H9 (cell line): ENCODE measurements around the gene TENM4. TPM values are rescaled to one million over a fixed set of nuclear protein-coding genes. Genes with fewer than 3 reads are reported as not detected.

Experiments
- DNase-seq: peaks from one replicate; pipeline ENCODE4 v3.0.0-alpha.2; 2017
- H2AFZ ChIP-seq: one replicate; pipeline ENCODE4 v1.6.1; 2013; ENCODE audit warnings: mild to moderate bottlenecking, low read length, control low read depth, moderate library complexity
- H2AK5ac ChIP-seq: 2 replicates; pipeline ENCODE4 v1.6.1; 2013; ENCODE audit warnings: low read length, control low read depth, mixed read lengths; ENCODE audit not compliant: insufficient read length
- H2BK120ac ChIP-seq: one replicate; pipeline ENCODE4 v1.6.1; 2013; ENCODE audit warnings: low read depth, mild to moderate bottlenecking, low read length, control low read depth, inconsistent platforms; ENCODE audit not compliant: poor library complexity, severe bottlenecking
- H2BK12ac ChIP-seq: 2 replicates; pipeline ENCODE4 v1.6.1; 2013; ENCODE audit warnings: low read length, control low read depth, mixed read lengths, low read depth; ENCODE audit not compliant: insufficient read length
- H2BK15ac ChIP-seq: 2 replicates; pipeline ENCODE4 v1.6.1; 2013; ENCODE audit warnings: low read depth, low read length, control low read depth
- H2BK20ac ChIP-seq: one replicate; pipeline ENCODE4 v1.6.1; 2013; ENCODE audit warnings: low read depth, mild to moderate bottlenecking, low read length, control low read depth, inconsistent platforms; ENCODE audit not compliant: poor library complexity, severe bottlenecking
- H2BK5ac ChIP-seq: 2 replicates; pipeline ENCODE4 v1.6.1; 2013; ENCODE audit warnings: low read length, control low read depth, mixed read lengths; ENCODE audit not compliant: insufficient read length
- H3K14ac ChIP-seq: 2 replicates; pipeline ENCODE4 v1.6.1; 2013; ENCODE audit warnings: low read length, control low read depth; ENCODE audit not compliant: insufficient read depth
- H3K18ac ChIP-seq: 2 replicates; pipeline ENCODE4 v1.6.1; 2013; ENCODE audit warnings: low read depth, mild to moderate bottlenecking, mixed read lengths, low read length, control low read depth; ENCODE audit not compliant: insufficient read length
- H3K23ac ChIP-seq: 2 replicates; pipeline ENCODE4 v1.6.1; 2013; ENCODE audit warnings: low read length, control low read depth, mixed read lengths, low read depth; ENCODE audit not compliant: insufficient read length
- H3K23me2 ChIP-seq: 2 replicates; pipeline ENCODE4 v1.6.1; 2013; ENCODE audit warnings: low read depth, mild to moderate bottlenecking, mixed read lengths, low read length, control low read depth; ENCODE audit not compliant: insufficient read length, poor library complexity, severe bottlenecking
- H3K27ac ChIP-seq: 2 replicates; pipeline ENCODE4 v1.5.1; 2013; ENCODE audit warnings: low read length, control low read depth, mixed read lengths, low read depth; ENCODE audit not compliant: insufficient read length
- H3K27me3 ChIP-seq: 2 replicates; pipeline ENCODE4 v1.6.1; 2013; ENCODE audit warnings: low read length, control low read depth, inconsistent platforms; ENCODE audit not compliant: insufficient read depth
- H3K4ac ChIP-seq: 2 replicates; pipeline ENCODE4 v1.6.1; 2013; ENCODE audit warnings: low read depth, mild to moderate bottlenecking, control low read depth, inconsistent platforms, low read length, moderate library complexity
- H3K4me1 ChIP-seq: 2 replicates; pipeline ENCODE4 v1.6.1; 2013; ENCODE audit warnings: low read length, control low read depth, inconsistent platforms; ENCODE audit not compliant: insufficient read depth
- H3K4me2 ChIP-seq: 2 replicates; pipeline ENCODE4 v1.6.1; 2013; ENCODE audit warnings: low read length, control low read depth, mixed read lengths; ENCODE audit not compliant: insufficient read length, insufficient read depth
- H3K56ac ChIP-seq: 2 replicates; pipeline ENCODE4 v1.6.1; 2013; ENCODE audit warnings: low read depth, mild to moderate bottlenecking, mixed read lengths, low read length, control low read depth; ENCODE audit not compliant: insufficient read length
- H3K79me1 ChIP-seq: 2 replicates; pipeline ENCODE4 v1.6.1; 2013; ENCODE audit warnings: low read depth, mild to moderate bottlenecking, moderate library complexity, low read length, control low read depth, inconsistent platforms; ENCODE audit not compliant: insufficient read depth, poor library complexity, severe bottlenecking
- H3K79me2 ChIP-seq: 2 replicates; pipeline ENCODE4 v1.6.1; 2013; ENCODE audit warnings: low read length, control low read depth, inconsistent platforms; ENCODE audit not compliant: insufficient read depth
- H3K9ac ChIP-seq: 2 replicates; pipeline ENCODE4 v1.6.1; 2013; ENCODE audit warnings: low read length, control low read depth, mixed read lengths; ENCODE audit not compliant: insufficient read length; ENCODE audit errors: extremely low read depth
- H3K9me3 ChIP-seq: one replicate; pipeline ENCODE4 v1.6.1; 2013; ENCODE audit warnings: low read depth, low read length, inconsistent platforms; ENCODE audit not compliant: control insufficient read depth
- H3T11ph ChIP-seq: one replicate; pipeline ENCODE4 v1.6.1; 2013; ENCODE audit warnings: mild to moderate bottlenecking, low read length, control low read depth, inconsistent platforms
- H4K20me1 ChIP-seq: one replicate; pipeline ENCODE4 v1.6.1; 2013; ENCODE audit not compliant: control insufficient read depth, insufficient read length, insufficient read depth
- H4K5ac ChIP-seq: 2 replicates; pipeline ENCODE4 v1.6.1; 2013; ENCODE audit warnings: low read depth, mild to moderate bottlenecking, mixed read lengths, low read length, control low read depth; ENCODE audit not compliant: insufficient read length
- H4K8ac ChIP-seq: replicated peaks from 2 replicates; pipeline ENCODE4 v1.6.1; 2013; ENCODE audit warnings: low read length, control low read depth, mixed read lengths, low read depth; ENCODE audit not compliant: insufficient read length
- H4K91ac ChIP-seq: 2 replicates; pipeline ENCODE4 v1.6.1; 2013; ENCODE audit warnings: low read depth, mild to moderate bottlenecking, moderate library complexity, mixed read lengths, low read length, control low read depth; ENCODE audit not compliant: insufficient read length
- H3K27ac Mint-ChIP-seq, 3 experiments: 2 replicates in 2 of 3; 3 replicates in 1 of 3; pipeline ENCODE4 v1.8.0; 2020 to 2021; ENCODE audit warnings: mixed read lengths in 3 of 3, mild to moderate bottlenecking in 1 of 3, moderate library complexity in 1 of 3
- H3K27me3 Mint-ChIP-seq: 2 replicates; pipeline ENCODE4 v1.8.0; 2021; ENCODE audit warnings: low read depth, mild to moderate bottlenecking, moderate library complexity, mixed read lengths
- H3K36me3 Mint-ChIP-seq, 3 experiments: 2 replicates in 2 of 3; 3 replicates in 1 of 3; pipeline ENCODE4 v1.8.0; 2020 to 2021; ENCODE audit warnings: low read depth in 3 of 3, mixed read lengths in 3 of 3; ENCODE audit not compliant: insufficient read depth in 1 of 3
- H3K4me1 Mint-ChIP-seq, 2 experiments: 2 replicates each; pipeline ENCODE4 v1.8.0; 2020; ENCODE audit warnings: mixed read lengths in 2 of 2
- H3K4me3 Mint-ChIP-seq, 2 experiments: 2 replicates in 1 of 2; 3 replicates in 1 of 2; pipeline ENCODE4 v1.8.0; 2020 to 2021; ENCODE audit warnings: mild to moderate bottlenecking in 2 of 2, mixed read lengths in 2 of 2, moderate library complexity in 1 of 2
- H3K9me3 Mint-ChIP-seq, 2 experiments: 2 replicates in 1 of 2; 3 replicates in 1 of 2; pipeline ENCODE4 v1.8.0; 2020; ENCODE audit warnings: mild to moderate bottlenecking in 2 of 2, mixed read lengths in 2 of 2, moderate library complexity in 1 of 2
- CTCF ChIP-seq: fragments of 200-600 bp; sonication (generic); conservative IDR thresholded peaks from 3 replicates; pipeline ENCODE4 v1.8.0; 2021; ENCODE audit warnings: antibody characterized with exemption, mild to moderate bottlenecking
- WGBS: extraction: QIAGEN DNeasy Blood & Tissue Kit; methylation state at CpG from one replicate; pipeline ENCODE4 v1.1.7; 2013; ENCODE audit warnings: missing lambda C conversion rate, low lambda C conversion rate, mixed read lengths; ENCODE audit not compliant: insufficient read length; ENCODE audit errors: extremely low coverage; 5-methylcytosine and 5-hydroxymethylcytosine counted together
- total RNA-seq: library from RNA; stranded (reverse); gene quantifications from 2 replicates; pipeline ENCODE4 v1.2.1, GENCODE V29; 2021

TENM4 gene
- total RNA-seq, 1 experiment from 2014 or later, result 4.6 TPM

GRCh38 chr11:78651136-78651775, 789.6 kb downstream of the TENM4 start:
- H3K14ac ChIP-seq, result no peak overlapping the region; the same call in 1 of the 2 replicates
- no peak overlapping the region for H4K5ac ChIP-seq
- H3K4me3 Mint-ChIP-seq, result no peak overlapping the region
- no peaks in the 10 kb centered on the region for H4K20me1 ChIP-seq
- no peak for TF ChIP-seq CTCF
- no peak overlapping the region for H2BK15ac ChIP-seq
- no peak overlapping the region for H3K23ac ChIP-seq
- no peak overlapping the region for H3K27ac Mint-ChIP-seq
- no peaks in the 10 kb centered on the region for H3K23me2 ChIP-seq
- H3K9me3 ChIP-seq, result no peaks in the 10 kb centered on the region
- no peaks in the 10 kb centered on the region for H3K4me1 ChIP-seq
- no peak overlapping the region for H2BK5ac ChIP-seq
- no peak overlapping the region for H3K4ac ChIP-seq
- H3K9me3 Mint-ChIP-seq, result no peaks in the 10 kb centered on the region
- H3K4me1 Mint-ChIP-seq, result peaks cover 19 to 27% of the 10 kb centered on the region in 2 experiments
- H2AK5ac ChIP-seq, result no peak overlapping the region
- H3K27me3 Mint-ChIP-seq, result peaks cover 3% of the 10 kb centered on the region
- H3K79me2 ChIP-seq, result no peaks in the 10 kb centered on the region
- no CpG with 5 or more reads among the region's 13 CpGs for WGBS
- H3K79me1 ChIP-seq, result no peaks in the 10 kb centered on the region
- DNase-seq, result no peak
- H3K18ac ChIP-seq, result no peak overlapping the region
- H3K36me3 Mint-ChIP-seq, result no peaks in the 10 kb centered on the region
- H4K91ac ChIP-seq, result no peak overlapping the region
- H3K27ac ChIP-seq, result no peak overlapping the region
- no peaks in the 10 kb centered on the region for H3K27me3 ChIP-seq
- H3K56ac ChIP-seq, result no peak overlapping the region
- H3K9ac ChIP-seq, result no peak overlapping the region
- H2BK20ac ChIP-seq, result no peak overlapping the region
- no peak overlapping the region for H2BK120ac ChIP-seq
- H3T11ph ChIP-seq, result no peak overlapping the region
- H3K4me2 ChIP-seq, result no peak overlapping the region
- H2BK12ac ChIP-seq, result no peak overlapping the region
- no peak overlapping the region for H2AFZ ChIP-seq
- H4K8ac ChIP-seq, result no peak overlapping the region
